HG03135 (cell line): ENCODE data around the gene FAM177B.

Source experiments
- ATAC-seq: cut with Tn5 transposase; IDR thresholded peaks from one replicate; pipeline ENCODE4 v1.9.1; 2021; ENCODE audit warnings: mild to moderate bottlenecking, moderate library complexity; ENCODE audit not compliant: unreplicated experiment

FAM177B gene

GRCh38 chr1:222784916-222785315 lies 47.9 kb downstream of the FAM177B start:
- no peak for ATAC-seq

GRCh38 chr1:222785529-222785928 lies 48.5 kb downstream of the FAM177B start:
- no peak for ATAC-seq

GRCh38 chr1:222786121-222786520 lies 49.1 kb downstream of the FAM177B start:
- ATAC-seq: no peak

DNA sequence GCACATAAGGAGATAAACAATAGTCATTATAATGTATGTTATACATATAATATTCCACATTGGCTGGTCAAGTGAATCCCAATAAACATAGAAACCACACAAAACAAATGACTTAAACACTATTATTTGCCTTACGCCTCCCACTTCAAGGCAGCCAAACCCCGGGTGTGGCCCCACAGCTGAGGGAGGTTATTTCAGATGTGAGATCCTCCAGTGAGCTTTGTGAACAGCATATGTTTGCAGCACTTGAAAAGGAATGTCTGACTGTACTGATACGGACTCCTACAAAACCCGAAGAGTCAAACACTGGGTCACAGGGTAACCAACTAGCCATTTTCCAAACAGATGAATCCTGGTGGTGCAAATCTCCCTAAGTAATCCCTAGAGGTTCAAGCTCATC lies 50.7 kb downstream of the FAM177B start:
- ATAC-seq: no peak

DNA sequence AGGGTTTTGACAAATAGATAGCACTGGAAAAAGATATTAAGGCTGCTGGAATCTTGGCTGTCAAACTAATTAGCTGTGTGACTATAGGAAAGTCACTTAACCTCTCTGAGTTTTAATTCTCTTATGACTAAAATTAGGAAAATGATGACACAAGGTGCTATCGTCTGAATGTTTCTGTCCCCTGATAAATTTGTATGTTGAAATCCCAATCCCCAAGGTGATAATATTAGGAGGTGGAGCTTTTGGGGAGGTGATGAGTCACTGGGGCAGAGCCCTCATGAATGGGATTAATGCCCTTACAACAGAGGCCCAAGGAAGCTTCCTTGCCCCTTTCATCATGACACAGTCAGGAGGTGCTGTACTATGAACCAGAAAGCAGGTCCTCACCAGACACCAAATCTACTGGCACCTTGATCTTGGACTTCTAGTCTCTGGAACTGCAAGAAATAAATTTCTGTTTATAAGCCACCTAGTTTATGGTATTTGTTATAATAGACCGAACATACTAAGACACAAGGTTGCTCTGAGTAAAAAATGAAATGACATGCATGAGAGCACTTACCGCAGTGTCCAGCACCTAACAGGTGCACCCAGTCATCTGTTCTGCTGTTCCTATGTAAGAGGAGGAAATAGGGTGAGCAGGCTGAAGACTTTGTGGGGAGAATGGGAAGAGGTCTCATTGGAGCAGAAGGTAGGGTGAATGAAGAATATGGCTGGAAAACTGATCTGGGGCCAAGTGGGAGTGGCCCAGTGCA lies 51.6 kb downstream of the FAM177B start:
- ATAC-seq: no peak

DNA sequence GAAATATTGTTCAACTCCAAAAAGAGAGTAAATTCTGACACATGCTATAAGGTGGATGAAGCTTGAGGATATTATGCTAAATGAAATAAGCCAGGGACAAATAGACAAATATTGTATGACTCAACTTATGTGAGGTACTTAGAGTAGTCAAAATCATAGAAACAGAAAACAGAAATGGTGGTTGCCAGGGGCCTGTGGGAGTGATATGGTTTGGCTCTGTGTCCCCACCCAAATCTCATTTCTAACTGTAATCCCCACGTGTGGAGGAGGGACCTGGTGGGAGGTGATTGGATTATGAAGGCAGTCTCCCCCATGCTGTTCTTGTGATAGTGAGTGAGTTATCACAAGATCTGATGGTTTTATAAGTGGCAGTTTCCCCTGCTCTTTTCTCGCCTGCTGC lies 53.1 kb downstream of the FAM177B start:
- ATAC-seq: no peak

DNA sequence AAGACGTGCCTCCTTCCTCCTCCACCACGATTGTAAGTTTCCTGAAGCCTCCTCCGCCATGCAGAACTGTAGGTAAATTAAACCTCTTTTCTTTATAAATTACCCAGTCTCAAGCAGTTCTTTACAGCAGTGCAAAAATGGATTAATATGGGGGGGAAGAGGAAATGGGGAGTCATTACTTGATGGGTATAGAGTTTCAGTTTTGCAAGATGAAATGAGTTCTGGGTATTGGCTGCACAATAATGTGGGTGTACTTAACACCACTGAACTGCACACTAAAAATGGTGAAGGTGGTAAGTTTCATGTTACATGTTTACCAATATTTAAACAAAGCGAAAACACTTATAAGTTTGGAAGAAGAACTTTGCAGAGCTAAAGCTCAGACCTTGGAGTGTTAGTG lies 53.5 kb downstream of the FAM177B start:
- no peak for ATAC-seq

GRCh38 chr1:222791006-222791710 lies 54.2 kb downstream of the FAM177B start:
- ATAC-seq: no peak

- ATAC-seq: no peak
These were observed 55.7 kb downstream of the FAM177B start for GRCh38 chr1:222792744-222793143.

- no peak for ATAC-seq
These were observed 57.9 kb downstream of the FAM177B start for GRCh38 chr1:222794656-222795474.

GRCh38 chr1:222798116-222798515 lies 61.1 kb downstream of the FAM177B start:
- ATAC-seq: no peak

- ATAC-seq: no peak
These were observed 62.0 kb downstream of the FAM177B start for GRCh38 chr1:222798975-222799374.
